GM12873 (cell line): ENCODE measurements around the gene NAV1.

Source experiments
- TF ChIP-seq, protein P1 (sequence below): IDR thresholded peaks from 2 replicates; pipeline ENCODE4 v1.5.1; 2012; ENCODE audit warnings: low read depth, mild to moderate bottlenecking, moderate library complexity, low read length, control low read depth; ENCODE audit not compliant: insufficient read depth; ENCODE audit errors: missing control alignments

The NAV1 gene

DNA sequence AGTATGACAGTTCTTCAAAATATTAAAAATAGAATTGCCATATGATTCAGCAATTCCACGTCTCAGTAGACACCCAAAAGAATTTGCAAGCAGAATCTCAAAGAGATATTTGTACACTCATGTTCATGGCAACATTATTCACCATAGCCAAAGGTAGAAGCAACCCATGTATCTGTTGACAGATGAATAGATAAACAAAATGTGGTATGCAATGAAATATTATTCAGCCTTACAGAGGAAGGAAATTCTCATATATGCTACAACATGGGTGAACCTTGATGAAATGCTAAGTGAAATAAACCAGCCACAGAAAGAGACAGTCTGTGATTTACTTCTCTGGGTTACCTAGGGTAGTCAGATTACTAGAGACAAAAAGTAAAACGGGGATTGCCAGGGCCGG is 47.0 kb downstream of the NAV1 start:
- TF ChIP-seq, protein P1, sequence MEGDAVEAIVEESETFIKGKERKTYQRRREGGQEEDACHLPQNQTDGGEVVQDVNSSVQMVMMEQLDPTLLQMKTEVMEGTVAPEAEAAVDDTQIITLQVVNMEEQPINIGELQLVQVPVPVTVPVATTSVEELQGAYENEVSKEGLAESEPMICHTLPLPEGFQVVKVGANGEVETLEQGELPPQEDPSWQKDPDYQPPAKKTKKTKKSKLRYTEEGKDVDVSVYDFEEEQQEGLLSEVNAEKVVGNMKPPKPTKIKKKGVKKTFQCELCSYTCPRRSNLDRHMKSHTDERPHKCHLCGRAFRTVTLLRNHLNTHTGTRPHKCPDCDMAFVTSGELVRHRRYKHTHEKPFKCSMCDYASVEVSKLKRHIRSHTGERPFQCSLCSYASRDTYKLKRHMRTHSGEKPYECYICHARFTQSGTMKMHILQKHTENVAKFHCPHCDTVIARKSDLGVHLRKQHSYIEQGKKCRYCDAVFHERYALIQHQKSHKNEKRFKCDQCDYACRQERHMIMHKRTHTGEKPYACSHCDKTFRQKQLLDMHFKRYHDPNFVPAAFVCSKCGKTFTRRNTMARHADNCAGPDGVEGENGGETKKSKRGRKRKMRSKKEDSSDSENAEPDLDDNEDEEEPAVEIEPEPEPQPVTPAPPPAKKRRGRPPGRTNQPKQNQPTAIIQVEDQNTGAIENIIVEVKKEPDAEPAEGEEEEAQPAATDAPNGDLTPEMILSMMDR: no peak

DNA sequence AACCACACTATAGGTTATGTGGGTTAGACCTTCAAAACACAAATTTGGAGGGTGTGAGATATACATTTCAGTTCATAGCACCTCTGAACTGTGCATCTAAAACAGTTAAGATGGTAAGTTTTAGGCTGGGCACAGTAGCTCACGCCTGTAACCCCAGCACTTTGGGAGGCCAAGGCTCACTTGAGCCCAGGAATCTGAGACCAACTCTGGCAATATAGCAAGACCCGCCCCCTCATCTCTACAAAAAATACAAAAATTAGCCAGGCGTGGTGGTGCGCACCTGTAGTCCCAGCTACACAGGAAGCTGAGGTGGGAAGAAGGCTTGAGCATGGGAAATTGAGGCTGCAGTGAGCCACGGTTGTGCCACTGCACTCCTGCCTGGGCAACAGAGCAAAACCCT is 47.9 kb downstream of the NAV1 start:
- TF ChIP-seq, protein P1: no peak

DNA sequence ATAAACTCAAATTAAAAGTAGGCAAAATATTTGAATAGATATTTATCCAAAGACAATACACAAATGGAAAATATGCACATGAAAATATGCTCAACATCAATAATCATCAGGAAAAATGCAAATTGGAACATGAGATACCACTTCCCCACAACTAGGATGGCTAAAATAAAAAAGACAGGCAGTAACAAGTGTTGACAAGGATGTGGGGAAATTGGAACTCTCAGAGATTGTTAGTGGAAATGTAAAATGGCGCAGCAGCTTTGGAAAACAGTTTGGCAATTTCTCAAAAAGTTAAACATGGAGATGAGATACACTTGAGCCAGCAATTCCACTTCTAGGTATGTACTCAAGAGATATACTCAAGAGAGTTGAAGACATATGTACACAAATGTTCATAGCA is 48.8 kb downstream of the NAV1 start:
- TF ChIP-seq, protein P1: no peak
